ENCODE data around the gene LCOR. TPM values are rescaled to one million over a fixed set of nuclear protein-coding genes. Genes with fewer than 3 reads are reported as not detected.

LCOR gene
- total RNA-seq, result 15.7 and 33.7 TPM in 2 replicates

DNA sequence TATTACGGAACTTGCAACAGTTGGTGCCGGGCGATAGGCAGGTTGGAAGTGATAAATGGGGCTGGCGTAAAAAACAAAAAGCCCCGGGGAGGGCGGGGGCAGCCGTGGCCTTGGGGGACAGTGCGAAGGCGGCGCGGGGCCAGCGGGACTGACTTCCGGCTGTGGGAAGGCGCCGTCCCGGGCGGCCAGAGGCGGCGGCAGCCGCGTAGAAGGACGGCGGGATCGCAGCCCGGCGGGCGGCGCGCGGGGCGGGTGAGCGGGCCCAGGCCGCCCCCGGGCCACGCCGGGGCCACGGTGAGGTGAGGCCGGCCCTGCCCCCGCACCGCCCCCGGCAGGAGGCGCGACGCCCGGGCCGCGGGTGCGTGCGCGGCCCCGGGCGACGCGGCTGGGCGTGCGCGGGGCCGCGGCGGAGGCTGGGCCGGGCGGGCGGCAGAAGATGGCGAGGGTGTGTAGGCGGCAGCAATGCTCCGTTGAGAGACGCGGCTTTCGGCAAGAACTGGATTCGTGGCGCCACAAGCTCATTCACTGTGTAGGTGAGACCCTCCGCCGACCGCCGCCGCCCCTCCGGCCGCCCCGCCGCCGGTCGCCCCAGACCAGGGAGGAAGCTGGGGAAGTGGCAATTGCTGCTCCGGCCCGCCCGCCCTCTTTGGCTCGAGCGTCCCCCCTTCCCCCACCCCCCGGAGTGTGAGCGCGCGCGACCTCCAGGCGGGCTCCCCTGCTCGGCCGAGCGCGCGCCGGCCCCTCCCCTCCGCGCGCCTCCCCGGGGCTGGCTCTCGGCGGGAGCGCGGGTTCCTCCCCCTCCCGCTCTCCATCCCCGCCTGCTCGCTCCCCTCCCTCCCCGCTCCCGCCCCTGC is at the start of gene LCOR:
Gene LCOR, plus strand, starts transcription at position 432 of the 854 bp plus-strand sequence. CDS start 116,760 bp downstream, outside the sequence.

Other genes with a start within 250 kb of the LCOR start
- 170 and 174 TPM in 2 replicates for gene TM9SF3, start 245.3 kb upstream of the LCOR start, total RNA-seq
- 0.88 and 0.89 TPM in 2 replicates for gene PIK3AP1, start 111.8 kb upstream of the LCOR start, total RNA-seq

All from smooth muscle cell of the umbilical artery (primary cell).